ENCODE data around the gene ISG20L2.

ISG20L2 gene

DNA sequence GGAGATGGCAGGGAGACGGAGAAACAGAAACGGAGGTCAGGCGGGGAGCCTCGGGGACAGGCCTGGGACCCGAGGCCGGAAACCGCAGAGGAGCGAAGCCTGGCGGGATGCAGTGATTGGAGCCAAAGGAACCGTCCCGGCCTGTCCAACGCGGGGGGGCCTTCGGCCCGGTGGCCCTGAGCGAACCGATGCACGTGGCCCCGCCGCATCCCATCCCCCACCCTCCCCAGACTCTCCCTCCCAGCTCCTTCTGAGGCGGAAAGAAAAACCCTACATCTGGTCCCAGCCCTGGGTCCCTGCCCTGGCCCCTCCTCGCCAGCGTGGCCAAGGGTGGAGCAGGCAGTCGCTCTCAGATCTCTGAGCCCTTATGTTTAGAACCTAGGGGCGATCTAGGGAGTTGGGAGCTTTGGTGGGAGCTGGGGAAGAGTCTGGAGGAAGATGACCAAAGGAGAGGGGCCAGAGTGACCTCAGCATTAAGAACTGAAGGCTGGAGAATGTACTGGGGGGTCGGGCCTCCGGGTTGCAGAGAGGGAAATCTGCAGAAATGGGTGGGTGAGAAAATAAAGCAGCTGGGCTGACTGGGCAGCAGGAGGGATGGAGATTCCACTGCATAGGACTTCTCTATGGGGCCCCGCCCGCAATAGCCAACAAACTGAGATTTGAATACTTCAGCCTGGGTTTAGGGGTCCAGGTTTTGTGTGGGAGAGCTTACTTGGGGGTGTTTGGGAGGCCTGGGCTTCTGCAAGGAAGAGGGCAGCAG lies 21.7 kb downstream of the ISG20L2 start:
- peak; percentile 78 for DNase-seq (ENCODE audit: low spot score)

DNA sequence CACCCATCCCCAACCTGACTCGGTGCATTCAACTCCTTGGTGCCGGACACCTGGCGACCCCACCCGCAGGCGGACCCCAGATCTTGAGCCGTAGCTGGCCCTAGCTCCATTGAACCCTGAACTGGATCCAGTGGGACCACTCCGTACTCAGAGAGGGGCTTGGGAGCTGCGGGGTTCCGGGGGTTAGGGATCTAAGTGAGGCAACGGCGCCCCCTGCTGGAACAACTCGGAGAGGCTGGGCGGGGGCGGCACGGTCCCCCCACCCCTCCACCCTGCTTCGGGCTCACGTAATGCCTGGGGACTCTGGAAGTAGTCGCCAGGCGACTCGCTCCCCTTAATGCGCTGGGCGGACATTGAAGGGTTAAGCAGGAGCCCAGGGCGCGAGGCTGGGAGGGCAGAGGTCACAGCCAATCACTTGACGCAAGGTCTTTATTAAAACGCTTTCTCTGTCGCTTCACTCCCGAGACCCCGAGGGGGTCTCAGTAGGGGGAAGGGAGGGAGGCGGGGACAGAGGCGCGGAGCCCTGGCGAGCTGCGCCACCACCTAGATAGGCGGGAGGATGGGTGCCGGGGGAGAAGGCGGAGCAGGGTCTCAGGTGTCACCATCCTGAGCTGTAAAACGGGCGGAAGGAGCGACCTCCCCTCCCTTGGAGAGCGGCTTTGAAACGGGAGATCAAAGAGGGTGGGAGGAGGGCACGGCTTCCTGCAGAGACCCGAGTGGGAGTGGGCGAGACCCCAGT lies 22.5 kb downstream of the ISG20L2 start:
- DNase-seq (ENCODE audit: low spot score) = peak; percentile 82

DNA sequence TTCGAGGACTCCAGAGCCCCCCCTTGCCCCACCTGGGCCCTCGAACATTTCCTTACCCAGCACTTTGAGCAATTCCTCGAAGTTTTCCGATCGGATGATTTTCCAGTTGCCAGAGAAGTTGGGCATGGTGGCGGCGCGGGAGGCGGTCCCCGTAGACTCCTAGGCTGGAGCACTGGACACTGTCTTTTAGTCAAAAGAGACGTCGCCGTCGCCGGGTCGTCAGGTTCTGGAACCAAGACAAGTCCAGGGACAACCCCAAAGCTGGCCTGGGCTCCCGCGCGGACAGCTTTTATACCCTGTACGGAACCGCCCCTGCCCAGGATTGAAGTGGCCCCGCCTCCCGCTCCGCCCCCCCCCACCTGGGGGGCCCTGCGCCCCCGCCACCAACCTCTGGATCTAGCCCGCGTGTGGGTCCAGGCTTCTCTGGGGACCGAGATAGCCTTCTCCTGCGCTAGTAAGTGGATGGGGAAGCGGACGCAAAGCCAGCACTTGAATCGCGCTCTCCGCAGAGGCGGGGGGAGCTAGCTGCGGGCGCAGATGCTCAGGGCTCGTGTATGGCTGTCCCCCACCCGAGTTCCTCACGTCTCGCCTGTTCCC lies 23.1 kb downstream of the ISG20L2 start, which contains the start of gene CRABP2:
TSS of gene CRABP2 (minus strand) at position 263 of the 597 bp plus-strand sequence. CDS start at position 126, 137 bp downstream.
- peak; percentile 42 for DNase-seq (ENCODE audit: low spot score)

DNA sequence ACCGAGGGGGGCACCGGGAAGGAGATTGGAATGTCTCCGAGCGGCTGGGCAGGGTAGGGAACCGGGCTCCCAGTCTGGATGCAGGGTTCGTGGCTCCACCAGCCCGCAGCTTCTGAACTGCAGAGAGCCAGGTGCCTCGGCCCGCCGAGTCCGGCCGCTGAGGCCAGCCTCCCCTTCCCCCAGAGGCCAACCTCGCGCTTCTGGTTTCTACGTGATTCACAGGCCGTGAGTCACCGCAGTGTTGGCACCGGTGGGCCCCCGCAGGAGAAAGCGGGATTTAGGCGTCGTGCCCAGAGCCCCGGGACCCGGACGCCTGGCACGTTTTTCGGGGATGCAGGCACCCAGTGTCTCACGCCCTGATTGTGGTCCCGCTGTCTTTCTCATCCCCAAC lies 23.6 kb downstream of the ISG20L2 start:
- peak; percentile 78 for DNase-seq (ENCODE audit: low spot score)

DNA sequence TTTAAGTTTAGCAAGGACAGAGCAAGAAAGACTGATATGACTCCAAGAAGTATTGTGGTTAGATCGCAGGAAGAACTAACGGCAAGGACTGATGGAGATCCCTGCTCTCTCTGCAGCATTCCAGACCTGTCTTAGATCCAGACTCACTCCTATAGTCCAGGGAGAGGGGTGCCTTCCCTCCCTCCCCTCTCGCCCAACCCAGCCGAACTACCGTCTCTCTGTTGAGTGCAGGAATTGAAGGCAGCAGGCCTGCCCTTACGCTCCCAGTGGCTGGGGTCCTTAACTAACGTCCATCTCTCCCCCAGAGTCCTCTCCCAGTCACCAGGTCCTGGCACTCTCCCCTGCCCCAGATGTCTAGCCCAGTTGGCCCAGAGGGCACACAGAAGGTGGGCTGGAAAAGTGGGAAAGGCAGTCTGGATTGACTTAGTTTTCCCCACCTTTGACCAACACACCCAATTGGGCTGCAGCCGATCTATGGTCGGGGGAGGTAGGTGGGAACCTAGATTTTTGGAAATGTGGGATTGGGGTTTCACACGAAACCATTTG lies 24.3 kb downstream of the ISG20L2 start:
- DNase-seq (ENCODE audit: low spot score) = no peak

DNA sequence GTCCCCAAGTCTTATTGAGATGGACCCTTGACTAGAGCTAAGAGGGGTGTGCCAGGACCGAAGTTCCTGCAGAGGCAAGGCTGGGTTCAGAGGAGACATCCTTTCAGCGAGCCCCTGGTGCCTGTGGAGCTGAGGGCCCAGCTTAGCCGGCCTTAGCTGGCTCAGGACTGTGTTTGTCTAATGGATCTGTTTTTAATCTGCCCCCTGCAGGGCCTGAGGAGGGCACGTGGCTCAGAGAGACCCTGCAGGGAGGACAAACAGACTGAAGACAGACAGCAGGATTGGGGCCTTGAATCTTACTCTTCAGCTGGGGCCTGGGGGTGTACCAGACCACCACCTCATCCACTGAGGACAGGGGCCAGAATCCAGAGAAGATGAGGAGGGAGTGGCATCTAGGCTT lies 24.8 kb downstream of the ISG20L2 start:
- no peak for DNase-seq (ENCODE audit: low spot score)

DNA sequence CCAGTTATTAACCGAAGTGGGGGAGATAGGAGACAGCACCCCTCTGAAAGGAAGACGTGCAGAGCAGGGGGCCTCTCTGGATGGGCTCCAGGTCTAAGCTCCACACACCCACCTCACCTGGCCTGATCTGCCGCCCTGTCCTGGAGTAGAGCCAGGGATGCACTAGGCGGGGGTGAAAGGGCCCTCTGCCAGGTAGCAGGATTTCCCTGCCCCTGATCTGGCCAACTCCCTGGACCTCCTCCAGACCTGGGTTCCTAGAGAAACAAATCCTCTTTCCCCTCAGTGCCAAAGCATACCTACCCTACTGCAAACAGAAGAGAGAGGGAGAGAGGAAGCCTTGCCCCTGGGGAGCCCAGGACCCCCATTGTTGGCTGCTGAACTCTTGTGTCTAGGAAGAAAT lies 25.2 kb downstream of the ISG20L2 start:
- no peak for DNase-seq (ENCODE audit: low spot score)

DNA sequence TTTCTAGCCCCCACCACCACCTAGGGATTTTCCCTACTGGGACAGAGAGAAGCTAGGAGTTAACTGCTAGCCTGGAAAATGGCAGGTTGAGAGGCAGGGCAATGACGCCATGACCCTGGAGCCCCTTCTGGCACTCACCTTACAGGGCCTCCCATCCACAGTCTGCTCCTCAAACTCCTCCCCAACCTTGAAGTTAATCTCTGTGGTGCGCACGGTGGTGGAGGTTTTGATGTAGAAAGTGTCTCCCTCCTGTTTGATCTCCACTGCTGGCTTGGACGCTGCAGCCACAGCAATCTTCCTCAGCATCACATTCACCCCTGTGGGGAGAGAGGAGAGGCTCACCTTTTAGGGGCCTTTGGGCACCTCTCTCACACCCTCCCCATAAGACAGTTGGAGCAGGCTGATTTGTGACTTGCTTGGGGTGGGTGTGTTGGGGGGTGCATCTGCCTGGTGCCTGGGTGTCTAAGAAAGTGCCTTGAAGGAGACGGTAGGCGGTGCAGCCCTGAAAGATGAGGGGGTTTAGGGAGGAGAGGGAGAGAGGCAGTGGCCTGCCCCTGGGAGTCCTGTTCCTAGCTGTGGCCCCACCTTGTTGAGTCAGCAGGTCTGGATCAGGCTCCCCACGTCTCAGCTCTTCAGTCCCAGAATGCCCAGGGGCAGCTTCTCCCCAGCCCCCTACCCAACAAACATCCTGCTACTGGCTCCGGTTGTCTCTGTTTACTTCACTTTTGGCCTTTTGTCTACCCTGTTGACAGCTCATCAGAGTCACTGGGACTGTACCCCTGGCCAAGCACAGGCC lies 27.6 kb downstream of the ISG20L2 start:
- DNase-seq (ENCODE audit: low spot score) = no peak

DNA sequence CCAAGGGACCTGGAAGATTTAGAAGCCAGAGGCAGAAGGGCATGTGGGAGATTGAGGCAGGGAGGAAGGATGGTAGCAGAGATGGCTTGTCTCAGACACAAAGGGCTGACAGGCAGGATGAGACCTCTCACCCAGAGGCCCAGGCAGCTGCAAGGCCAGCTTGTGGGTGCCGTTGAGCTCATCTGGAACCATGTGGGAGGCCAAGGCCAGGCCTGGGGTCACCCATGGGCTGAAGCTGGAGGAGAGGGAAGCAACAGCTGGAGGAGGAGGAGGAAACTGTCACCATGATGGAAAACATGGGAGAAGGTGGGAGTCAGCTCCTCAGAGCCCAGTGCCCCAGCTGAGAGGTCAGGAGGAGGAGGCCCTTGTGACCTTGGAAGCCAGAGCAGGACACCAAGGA lies 29.6 kb downstream of the ISG20L2 start:
- DNase-seq (ENCODE audit: low spot score) = no peak

DNA sequence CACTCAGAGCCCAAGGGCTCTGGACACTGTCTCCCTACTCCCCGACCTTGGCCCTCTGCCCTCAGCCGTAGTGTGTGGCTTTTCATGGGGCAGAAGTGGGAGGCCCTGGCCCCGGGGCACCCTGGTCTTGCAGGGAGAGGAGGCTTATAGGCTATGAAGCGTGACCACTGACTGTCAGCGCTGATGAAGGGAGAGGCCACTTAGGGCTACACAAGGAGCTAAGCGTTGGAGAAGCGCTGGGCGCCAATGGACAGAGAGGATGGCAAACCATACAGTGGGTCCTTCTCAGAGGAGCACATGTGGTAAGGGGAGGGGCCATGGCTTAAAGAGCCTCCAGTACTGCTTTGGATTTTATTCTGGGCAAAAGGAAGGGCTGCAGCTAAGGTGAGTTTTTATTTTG lies 31.1 kb downstream of the ISG20L2 start:
- DNase-seq (ENCODE audit: low spot score) = no peak

DNA sequence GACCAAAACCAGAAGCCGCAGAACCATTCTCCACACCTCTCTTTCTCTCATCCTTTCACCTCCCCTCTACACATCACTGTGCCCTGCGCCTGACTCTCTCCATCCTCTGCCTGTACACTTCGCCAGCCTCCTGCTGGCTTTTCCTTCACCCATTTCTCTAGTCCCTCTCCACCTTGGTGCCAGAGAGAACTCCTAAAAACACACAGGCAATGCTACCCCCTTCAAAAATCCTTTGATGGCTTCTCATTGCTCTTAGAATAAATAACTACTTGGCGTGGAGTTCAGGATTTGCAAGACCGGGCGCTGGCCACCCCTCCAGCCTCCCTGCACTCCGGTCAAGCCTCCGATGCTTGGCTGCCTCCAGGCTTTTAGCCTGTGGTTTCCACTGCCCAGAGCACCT lies 31.8 kb downstream of the ISG20L2 start:
- no peak for DNase-seq (ENCODE audit: low spot score)

DNA sequence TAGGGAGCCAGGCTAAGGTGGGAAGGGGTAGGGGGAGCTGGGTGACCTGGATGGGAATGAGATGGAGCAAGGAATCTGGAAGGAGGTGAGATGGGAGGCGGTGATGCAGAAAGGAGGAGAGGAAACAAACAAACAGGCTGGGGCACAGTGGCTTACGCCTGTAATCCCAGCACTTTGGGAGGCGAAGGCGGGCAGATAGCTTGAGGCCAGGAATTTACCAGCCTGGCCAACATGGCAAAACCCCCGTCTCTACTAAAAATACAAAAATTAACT lies 33.9 kb downstream of the ISG20L2 start:
- no peak for DNase-seq (ENCODE audit: low spot score)

DNA sequence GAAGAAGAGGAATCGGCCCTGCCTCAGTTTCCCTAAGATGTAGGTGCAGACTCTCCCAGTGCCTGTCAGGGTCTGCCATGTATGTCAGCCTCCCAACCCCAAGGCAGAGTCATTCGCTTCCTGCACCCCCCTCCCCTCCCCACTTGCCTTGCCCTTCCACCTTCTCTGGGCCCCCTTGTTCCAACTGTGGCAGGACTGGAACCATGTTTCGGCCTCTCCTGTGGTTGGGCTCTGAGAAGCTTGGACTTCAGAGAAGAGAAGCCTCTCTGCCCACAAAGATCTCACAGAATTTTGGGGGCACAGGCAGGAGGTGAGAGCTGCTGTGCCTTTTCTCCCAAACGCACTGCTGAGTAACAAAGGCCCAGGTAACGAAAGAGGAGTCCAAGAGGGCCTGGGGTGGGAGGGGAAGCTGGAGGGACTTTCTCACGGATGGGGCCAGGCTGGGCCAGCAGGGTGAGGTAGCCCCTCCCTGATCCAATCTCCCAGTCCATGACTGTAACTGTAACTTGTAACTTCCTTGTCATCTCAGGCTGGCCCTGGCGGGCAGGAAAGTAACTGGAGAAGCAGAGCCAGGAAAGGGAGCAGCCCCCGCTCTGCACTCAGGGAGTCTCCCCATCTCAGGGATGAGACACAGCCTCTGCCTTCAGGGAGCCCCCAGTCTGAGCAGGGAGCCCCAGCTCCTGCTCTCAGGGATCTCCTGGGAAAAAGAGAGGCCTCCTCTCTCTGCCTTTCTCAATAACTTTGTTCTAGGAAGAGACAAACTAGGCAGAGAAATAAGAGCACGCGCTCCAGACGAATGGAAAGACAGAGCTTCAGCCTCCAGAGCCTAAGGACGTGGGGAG lies 34.5 kb downstream of the ISG20L2 start:
- no peak for DNase-seq (ENCODE audit: low spot score)

DNA sequence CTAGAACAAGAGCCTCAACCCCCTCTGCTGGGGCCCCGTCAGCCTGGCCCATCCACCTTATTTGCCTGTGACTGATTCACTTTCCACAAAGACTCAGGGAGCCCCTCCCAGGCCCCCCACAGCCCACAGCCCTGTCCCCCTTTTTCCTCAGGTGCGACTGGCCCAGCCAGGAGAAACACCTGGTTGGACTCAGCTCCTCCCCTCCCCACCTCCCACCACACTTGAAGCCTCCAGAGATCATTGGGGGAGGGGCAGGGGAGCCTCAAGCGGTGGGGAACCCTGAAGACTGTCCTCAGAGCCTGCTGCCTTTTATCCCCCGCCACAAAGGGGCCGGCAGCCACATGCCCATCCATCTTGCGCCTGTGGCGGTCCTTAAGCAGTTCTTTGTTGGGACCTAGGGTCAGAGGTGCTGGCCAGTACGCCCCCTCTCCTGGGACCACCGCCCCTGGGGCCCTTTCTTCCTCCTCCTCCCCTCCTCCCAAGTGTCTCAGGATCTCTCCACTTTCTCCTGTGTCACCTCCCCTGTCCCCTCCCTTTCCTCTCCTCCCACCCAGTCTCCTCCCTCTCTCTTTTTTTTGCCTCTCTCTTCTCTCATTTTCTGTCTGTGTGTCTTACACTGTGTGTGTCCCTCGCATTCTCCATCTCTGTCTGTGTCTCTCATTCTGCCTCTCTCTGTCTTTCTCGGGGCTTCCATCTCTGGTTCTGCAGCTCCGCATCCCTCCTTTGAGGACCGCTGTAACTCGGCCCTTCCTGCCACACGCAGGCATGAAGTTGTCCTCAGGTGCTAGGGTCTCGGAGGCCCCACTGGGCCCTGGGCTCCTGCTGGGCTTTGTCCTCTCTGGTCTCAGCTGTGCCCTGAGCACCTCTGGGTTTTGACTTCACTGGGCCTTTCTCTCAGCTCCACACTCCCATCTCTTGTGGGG lies 35.4 kb downstream of the ISG20L2 start:
- no peak for DNase-seq (ENCODE audit: low spot score)

DNA sequence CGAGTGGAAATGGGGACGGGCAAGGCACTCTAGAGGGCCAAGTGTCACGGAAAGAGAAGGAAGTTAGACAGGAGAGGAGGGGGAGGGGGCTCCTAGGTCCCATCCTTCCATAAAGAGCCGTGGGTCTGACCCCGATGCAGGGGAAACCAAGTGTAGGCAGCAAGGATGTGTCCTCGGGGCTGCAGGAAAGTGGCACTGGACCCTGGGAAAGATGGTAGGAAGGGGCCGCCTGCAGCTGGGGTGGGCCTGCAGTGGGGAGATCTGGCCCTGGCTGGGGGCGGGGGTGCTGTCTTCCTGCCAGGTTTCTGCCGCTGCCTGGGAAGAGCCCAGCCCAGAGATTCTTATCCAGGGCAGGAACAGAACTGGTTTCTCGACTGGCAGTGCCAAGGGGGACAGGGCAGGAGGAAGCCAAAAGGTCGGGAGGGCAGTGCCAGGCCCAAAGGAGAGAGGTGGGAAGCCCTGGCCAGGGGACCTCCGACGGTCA lies 36.1 kb downstream of the ISG20L2 start:
- no peak for DNase-seq (ENCODE audit: low spot score)

DNA sequence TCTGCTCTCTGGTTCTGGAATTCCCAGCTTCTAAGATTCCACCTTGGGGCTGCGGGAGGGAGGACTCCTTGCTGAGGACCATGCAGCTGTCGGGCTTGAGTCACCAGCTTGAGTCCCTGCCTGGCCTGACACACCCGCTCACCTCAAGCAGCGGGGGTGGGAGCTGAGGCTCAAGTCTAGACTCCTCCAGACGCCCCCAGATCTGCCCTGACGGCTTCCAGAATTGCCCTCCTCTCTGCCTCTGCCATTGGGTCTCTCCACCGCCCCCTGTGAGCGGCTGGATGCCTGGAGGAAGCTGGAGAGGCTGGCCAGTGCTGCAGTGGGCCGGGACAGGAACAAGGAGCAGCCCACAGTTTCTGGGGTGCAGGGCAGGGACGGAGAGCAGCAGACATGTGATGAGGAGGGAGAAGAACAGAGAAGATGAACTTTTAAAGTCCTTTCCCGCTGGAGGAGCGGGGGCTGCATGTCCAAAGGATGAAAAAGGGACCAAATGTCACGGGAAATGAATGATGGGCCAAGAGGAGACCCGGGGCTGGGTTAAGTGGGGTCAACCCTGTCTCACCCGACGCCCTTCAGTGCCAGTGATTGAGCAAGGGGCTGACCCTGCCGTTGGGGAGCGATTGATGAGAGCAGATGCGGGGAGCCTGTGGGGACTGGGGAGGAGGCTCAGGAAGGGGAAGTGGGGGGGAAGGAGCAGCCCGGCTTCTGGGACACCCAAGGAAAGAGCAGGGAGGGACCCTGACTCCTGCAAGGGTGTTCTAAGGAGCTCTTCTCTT lies 36.7 kb downstream of the ISG20L2 start:
- peak; percentile 31 for DNase-seq (ENCODE audit: low spot score)

DNA sequence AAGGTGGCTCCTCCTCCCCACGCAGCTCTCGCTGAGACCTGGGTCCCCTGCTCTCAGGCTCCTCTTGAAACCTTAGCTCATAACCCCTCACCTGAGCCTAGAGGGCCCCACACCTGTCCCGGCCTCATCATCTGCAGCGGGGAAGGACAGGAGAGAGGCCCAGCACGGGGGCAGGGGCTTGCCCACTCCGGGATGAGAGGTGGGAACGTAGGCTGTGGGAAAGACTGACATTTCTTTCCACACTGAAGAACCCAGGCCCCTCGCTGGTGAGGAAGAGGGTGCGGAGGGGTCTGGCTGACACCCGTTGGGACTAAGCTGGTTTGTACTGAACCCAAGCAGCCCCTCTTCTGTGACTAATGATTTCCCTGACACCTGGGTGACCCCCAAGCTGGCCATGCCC lies 37.4 kb downstream of the ISG20L2 start:
- no peak for DNase-seq (ENCODE audit: low spot score)

DNA sequence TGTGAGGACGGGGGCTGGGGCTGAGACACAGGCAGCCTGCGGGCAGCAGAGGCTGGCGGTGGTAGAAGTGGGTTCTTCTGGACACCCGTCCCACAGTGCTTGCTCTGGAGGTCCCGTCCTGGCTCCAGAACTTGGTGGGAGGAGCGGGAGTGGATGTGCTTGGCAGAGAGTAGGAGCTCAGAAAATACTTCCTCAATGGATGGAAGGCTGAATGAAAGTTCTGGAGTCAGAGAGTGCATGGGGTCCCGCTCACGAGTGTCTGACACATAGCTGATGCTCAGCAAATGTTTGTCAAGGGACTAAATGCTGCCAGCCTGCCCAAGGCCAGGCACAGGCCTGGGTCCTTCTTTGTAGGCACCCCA lies 37.9 kb downstream of the ISG20L2 start:
- no peak for DNase-seq (ENCODE audit: low spot score)

DNA sequence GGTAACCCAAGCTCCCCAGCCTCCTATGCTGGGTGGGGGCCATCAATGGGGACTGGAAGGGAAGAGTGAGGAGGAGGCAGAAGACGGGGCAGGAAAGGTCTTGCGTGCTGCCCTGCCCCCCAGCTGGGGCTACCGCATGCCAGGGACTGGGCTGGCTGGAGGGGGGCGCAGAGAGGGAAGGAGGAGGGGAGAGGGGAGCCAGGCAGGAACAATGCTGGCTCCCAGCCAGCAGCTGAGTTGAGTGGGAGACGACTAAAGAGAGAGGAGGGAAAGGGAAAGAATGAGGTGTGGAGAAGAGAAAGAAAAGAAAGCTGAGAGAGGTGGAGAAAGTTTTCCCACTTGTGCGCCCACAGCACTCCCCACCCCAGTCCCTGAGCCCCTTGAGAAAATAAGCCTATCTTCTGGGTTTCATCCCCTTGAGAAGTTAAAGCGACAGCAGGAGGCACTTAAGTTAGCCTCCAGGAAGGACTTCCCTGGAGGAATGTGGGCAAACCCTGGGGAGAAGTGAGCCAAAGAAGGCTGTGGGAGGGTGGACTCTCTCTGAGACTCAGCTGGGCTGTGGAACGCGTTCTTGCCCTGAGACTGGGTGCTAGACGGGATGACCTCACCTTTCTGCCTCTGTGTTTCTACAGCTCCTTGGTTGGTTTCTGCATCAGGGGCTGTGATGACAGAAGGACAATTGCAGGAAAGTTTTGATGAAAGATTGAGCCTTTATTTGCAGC lies 38.5 kb downstream of the ISG20L2 start:
- no peak for DNase-seq (ENCODE audit: low spot score)
